Activated CD4-positive, alpha-beta T cell treated with anti-CD3 and anti-CD28 coated beads for 1 hour (primary cell): ENCODE data around the gene F5.
"Not testable (repeated sequence)": the region's sequence is repeated elsewhere in the genome, so short reads cannot be mapped to it uniquely, and the experiment has no call there.

ENCODE experiments used
- DNase-seq: peaks from one replicate; pipeline ENCODE4 v3.0.0-alpha.2; 2020

F5 gene

DNA sequence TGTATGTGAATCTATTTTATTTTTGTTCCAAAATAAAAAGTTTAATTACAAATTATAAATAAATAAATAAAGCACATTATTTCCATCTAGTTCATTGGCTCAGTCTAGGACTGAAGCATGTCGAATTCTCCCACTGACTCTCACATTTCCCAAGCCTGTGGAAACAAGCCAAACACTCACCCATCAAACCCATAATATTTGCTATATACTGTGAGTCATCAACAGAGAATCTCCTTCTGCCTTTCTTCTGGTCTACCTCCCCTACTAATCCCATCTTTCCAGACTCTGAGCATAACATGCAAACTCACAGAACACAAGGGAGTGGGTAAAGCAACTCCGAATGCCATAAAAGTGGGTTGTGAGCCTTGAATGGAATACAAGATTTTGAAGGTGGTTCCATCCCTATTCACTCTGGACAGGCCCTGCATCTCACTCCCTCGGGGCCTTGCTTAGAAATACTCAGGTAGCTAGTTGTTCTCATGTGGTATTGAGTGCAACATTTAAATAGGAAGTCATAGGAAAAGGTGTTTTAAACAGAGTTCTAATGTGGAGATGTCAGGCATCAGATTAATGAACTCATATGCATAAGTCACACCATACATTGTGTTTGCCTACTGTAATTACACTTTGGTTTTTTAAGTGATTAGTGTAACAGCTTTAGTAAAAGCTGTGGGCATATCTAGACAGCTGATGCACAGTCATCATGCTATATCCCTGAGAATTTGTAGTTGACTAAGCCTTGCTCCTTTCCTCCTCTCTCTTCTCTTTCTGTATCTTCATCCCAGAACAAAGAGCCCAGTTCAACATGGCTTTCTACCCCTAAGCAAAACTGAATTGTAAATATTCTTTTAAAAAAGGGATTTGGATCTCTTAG lies 47.0 kb downstream of the F5 start:
- no peak for DNase-seq

DNA sequence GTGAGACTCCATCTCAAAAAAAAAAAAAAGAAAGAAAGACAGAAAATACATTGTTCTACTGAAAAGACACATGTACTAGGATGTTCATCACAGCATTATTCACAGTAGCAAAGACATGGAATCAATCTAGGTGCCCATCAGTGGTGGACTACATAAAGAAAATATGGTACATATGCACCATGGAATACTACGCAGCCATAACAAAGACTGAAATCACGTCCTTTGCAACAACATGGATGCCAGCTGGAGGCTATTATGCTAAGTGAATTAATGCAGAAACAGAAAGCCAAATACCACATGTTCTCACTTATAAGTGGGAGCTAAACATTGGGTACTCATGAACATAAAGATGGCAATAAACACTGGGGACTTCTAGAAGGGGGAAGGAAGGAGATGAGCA lies 51.6 kb downstream of the F5 start:
- no peak for DNase-seq

DNA sequence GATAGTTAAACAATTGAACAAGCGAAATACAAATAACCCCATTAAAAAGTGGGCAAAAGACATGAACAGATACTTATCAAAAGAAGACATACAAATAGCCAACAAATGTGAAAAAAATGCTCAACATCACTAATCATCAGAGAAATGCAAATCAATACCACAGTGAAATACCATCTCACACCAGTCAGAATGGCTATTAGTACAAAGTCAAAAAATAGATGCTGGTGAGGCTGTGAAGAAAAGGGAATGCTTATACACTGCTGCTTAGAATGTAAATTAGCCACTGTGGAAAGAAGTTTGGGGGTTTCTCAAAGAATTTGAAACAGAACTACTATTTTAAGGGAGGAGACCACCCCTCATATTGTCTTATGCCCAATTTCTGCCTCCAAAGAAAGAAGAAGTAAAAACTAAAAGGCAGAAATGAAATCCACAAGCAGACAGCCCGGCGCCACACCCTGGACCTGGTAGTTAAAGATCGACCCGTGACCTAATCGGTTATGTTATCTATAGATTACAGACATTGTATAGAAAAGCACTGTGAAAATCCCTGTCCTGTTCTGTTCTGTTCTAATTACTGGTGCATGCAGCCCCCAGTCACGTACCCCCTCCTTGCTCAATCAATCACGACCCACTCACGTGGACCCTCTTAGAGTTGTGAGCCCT lies 52.6 kb downstream of the F5 start:
- DNase-seq: not testable (repeated sequence)

DNA sequence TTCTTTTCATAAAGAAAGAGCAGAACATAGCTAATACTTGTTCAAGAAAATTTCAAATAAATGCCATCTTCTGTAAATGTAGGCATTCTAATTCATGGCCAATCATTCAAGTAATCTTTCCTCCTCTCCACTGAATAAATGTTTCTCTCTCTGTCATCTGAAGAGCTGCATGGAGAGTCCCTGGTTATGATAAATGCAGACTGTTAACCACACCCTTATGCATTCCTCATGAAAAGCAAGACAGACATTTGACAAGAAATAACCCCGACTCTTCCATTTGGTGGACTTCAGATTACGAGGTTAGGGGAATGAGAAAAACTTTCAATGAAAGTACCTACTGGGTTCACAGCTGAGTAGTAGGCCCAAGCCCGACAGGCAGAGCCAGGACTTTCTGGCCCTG lies 55.8 kb downstream of the F5 start:
- no peak for DNase-seq

DNA sequence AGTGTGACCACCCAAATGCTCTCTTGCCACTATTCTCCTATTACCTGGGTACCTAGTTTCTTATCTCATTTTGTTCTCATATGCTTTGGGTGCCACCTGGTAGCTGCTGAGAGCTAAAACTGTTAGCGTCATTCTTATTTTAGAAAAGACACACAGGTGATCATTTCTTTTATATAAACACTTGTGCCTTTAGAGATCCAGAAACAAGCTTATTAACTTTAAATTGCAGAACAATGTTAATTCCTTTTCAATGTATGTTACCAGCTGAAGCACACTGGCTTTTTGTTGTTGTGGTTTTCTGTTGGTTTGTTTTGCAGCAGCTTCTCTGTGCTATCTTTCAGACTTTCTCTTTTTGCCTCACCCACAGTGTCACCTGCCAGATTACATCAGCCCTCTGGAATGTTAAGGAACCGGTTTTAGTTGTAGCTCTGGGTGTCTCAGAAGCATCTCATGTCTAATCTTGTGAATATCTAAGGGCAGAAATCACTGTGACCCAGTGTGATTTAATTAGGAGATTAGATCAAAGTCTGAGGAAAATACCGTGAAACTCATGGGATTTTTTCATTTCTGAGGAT lies 57.1 kb downstream of the F5 start:
- no peak for DNase-seq

DNA sequence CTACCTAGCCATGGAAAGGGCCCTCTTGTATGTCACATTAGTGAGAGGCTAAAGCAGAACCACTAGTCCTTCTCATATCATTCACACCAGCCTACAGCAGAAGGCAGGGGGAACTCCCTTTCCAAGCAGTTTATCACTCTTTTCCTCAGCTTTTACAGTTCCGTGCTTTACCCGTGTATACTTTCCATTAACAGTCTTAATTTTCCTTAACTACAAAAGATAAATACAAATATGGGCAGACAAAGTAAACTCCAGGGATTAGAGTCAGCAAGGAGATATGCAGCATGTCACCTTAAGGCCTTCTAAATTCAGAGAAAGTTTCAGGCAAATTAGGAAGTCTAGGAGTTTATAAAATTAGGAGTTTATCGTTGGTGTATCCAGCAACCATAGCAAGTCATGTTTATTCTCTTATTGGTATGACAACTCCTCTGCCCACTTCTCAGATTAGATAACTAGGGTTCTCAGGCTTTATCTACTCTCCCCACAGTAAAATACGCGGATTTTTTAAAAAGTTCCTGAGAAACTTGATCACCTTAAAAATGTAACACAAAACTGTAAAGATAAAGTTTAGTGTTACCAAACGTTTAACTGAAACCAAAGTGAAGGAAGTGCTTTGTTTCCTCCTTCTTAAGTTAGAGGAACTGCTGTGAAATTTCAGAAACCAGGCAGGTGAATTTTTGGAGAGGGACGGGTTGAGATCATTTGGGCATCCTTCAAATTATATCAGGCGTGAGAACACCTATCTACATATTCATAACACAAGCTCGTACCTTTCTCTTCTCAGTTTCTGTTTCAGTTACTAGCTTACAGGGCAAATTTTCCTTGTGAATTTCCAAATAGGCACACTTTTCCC lies 57.8 kb downstream of the F5 start:
- DNase-seq: no peak

DNA sequence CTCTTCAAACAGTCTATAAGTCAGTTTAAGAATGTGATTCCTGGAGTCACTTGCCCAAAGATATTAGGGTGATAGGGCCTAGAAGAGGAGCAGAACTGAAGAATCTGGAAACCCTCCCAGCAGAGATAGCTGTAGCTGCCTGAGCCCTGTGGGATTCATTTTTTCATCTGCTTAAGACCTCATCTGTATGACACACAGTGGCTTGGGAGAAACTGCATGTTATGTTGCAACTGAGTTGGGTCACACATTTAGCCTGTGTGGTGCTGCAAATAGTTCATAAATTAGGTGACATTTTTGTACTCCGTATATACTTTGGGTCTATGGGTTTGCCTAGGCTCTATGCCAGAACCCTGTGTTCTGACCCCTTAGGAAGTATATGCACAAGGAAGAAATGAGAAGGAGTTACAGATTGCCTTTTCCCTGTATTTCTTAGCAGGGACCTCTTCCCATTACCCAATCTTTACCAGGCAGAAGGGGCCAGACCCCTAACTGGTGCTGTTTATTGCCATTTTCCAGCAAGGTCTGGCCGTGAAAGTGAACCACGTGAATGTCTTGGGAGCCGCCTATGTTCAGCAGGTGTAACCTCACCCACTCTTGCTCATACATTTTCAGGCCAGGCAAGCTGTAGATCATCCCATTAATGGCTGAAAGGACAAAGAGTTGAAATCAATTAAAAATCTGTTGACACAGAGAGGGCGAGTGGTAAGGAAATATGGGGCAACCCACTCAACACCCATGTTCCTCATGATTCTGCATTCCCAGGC lies 58.6 kb downstream of the F5 start:
- DNase-seq: no peak

DNA sequence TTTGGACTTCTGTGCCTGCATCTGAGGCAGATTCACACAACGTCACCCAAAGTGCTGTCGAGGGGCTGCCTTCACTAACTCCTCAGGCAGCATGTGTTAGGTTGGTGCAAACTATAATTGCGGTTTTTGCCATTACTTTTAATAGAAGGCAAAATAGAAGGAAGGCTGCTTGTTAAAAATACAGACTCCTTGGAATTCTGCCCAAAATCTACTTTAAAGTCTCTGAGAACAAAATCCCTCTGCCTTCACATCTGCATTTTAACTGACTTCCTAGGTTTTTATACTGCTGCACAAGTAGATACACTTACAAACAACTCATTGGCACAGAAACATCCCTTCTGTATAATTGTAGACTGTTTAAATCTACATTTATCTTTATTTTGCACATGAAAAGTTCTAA lies 59.3 kb downstream of the F5 start:
- DNase-seq: no peak

DNA sequence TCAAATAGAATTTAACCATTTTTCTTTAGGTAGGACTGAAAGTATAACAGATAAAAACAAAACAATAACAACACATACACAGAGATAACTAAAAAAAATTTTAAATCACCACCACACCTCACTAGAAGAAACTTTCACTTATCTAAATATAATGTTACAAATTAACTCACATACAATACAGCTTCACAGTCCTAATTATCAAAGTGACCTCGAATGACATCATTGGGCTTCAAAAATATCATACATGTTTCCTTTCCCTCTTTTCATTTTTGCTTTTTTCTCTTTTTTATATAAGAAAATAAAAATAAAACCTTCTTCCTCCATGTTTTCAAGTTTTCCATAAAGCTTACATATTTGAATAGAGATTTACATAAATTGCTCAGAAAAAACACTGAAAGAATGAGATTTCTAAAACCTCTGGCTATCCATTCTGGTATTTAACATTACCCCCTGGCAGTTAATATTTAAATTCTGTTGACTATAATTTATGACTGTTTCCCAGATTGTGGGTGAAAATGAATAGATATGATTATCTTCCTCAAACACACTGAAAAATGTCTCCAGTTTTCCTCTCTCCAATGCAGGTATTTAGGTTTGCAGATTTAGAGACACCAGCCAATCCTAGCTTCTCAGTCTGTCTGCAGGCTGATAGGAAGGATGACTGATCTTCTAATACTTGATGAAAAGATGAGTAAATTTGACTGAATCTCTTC lies 60.0 kb downstream of the F5 start:
- DNase-seq: no peak

DNA sequence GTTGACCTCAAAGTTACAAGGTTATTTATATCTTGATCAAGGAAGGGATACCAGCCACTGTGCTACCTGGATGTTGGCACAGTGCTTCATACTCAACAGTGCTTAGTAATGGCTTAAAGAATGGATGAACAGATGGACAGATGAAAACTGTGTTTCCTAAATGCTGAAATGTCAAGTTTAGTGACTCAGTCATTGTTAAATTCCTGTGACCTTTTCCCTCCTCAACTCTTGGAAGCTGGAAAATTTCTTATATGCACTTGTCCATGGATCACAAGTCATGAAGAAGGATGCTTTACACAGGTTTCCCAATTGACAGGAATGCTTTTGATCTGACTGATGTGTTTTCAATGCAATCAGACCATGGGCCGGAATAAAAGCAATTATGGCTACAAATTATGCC lies 60.9 kb downstream of the F5 start:
- no peak for DNase-seq

DNA sequence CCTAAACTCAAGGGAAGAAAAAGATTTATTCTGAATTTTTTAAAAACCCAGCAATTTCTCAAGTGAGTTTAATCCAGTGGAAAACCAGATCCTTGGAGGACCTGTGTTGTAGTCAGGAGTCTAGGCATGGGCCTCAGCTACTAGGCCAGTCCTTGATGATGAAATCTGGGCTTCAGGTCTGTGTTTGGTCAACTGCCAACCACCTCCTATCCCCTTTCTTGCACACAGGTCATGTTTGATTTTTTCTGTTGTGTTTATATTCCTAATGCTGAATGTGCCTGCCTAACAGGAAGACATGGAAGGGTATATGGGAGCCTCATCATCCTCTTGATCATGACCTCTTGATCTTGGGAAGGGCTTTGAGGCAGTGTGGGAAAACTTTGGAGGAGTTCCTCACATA lies 62.4 kb downstream of the F5 start:
- no peak for DNase-seq

DNA sequence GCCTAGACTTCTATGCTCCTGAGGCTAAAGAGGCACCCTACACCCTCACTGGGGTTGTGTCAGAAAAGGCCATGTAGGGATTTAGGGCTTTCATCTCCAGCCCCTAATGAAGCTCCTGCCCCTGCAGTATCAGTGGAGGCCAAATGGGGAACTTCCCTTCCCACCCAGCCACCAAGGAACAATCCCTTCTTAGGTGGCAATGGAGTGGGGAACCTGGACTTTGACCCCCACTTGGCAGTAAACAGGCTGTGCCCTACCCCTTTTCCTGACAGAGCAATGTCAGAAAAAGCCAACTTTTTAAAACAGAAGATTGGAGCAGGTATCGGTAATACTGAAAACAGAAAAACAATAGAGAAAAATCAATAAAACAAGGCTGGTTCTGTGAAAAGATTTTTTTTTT lies 65.1 kb downstream of the F5 start:
- DNase-seq: no peak

DNA sequence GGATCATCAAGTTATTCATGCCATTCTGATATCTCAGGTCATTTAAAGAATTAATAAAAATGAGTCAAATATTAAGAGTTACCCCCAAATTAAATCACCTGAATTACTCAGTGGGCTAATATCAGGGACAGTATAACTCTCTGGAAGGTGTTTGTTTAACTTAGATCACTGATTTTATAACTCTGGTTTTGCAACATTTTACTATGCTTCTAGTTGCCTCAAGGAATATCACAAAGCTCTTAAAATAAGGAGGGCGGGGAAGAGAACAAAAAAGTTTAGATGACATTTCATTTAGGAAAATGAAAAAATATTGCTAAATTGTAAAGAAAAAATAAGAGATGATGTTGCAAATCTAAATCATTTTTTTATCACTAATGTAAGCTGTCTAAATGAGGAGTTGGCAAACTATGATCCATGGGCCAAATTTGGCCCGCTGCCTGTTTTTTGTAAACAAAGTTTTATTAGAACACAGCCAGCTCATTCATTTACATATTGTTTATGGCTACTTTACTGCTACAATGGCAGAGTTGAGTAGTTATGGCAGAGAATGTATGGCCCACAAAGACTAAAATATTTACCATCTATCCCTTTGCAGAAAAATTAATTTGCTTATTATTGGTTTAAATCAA lies 68.6 kb downstream of the F5 start:
- no peak for DNase-seq

DNA sequence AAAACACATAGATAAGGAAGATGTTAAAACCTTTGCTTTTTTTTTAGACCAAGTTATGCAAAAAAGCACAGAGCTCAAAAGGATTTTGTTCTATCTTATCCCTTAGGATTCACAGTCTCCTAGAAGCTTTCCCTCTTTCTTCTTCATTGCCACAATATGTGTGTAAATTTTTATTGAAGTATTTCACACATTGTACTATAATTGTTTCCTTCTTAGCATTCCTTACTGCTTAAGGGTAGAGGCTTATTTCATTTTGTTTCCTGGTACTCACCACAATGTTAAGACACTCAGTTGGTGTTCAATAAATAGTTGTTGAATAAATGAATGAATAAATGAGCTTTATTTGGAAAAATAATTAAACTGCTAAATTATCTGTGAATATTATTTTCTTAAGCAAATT lies 70.6 kb downstream of the F5 start:
- no peak for DNase-seq

DNA sequence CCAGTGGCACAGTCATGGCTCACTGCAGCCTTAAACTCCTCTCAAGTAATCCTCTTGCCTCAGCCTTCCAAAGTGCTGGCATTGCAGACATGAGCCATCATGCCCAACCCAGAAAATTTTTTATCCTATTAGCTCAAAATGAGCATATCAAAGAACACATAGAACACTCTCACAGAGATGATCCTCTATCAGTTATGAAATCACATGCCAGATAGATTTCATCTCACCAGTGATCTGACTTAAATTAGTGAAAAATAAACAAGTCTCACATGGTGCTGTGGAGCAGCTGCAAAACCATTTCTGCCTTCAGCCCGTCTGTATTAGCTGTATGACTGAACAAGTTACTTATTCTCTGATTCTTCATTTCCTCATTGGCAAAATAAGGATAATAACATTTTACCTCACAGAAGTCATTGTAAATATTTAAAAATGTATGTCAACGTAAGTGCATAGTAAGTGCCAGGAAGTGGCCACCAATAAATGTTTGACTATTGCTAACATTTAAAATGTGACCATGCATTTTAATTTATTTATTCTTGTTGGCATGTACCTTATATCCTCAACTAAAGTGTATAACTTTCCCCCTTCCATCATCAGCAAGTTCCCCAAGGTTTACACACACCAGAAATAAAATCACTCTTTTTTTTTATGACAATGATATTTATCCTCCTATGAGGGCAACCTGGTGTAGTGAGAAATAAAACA lies 71.6 kb downstream of the F5 start:
- no peak for DNase-seq

DNA sequence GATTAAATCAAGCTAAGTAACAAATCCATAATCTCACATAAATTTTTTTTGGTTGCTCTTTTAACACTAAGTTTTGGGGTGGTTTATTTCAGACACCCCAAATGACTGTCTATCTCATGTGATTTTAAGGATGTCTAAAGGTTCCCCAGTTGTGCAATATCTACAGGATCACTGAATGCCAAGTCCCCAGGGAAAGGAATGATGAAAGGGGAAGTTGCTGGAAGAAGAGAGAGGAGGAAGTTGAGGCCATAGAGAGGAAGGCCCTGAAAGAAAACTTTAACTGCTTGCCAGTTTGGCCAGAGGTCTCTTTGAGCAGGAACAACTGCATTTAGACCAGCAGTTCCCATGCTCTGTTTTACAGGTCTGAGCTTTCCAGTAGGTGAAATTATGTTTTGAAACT lies 73.1 kb downstream of the F5 start:
- no peak for DNase-seq

DNA sequence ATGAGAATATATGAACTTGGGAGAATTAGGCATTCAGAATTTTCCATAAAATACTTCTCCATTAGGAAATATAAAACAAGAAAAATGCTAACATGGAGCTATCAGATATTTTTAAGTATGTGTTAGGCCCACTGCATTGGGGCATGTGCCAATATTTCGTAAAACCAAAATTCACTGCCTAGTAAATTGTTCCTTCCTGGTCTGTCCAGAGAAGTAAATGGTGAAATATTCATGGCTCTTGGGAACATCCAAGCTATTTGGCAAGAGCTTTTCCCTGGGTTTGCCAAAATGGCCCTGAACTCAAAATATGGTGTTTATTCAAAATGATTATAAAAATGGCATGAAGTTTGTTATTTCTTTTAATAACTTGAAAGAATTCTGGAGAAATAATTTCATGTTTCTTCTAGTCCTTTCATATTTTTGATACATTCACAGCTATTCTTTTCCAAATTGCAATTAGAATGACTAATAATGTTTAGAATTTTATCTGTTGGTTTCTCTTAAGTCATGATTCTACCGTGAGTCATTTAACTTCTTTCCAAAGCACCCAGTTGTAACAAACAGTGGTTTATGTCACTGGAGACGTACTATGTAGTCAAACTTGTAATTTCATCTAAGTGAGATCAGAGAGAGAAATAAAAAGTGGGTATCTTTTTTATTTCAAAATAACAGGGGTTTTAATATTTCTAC lies 74.8 kb downstream of the F5 start:
- DNase-seq: no peak

DNA sequence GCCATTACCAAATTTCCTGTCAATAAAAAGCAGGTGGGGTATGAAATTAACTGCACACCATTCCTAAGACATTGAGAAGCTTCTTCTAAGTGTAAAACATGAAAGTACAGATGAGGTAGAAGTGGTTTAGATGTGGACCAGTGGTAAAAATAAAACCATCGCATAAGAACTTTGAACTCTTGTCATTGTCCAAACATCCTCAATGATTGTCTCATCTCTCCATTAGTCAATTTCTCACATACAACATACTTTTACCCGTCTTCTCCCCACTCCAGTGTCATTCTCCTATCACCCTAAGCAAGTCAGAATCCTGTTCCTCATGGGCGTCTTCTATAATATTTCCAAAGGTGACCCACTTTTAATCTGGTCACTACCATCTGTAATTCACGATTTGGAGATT lies 76.2 kb downstream of the F5 start:
- no peak for DNase-seq

DNA sequence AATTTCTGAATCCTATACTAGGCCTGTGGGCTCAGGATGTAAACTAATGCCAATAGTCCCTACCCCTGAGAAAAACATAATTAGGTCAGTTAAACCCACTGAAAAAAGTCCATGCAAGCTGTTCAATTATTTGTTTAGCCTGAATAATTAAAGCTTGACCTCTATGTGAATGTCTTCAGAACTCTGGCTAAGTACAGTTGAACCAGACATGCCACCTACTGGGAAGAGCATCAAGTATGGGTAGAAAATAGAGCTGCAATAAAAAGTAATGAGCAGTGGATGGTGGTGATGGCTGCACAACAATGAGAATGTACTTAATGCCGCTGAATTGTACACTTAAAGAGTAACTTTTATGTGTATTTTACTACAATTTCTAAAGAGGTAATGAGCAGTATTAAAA lies 76.9 kb downstream of the F5 start:
- no peak for DNase-seq
